ENCODE data around the gene ZBTB20. TPM values are rescaled to one million over a fixed set of nuclear protein-coding genes. Genes with fewer than 3 reads are reported as not detected.

The ZBTB20 gene
- total and polyA plus RNA-seq, 2 donors (not counting 1 experiment from before 2014, with no cell fraction given), result 4.0 to 22.5 TPM

DNA sequence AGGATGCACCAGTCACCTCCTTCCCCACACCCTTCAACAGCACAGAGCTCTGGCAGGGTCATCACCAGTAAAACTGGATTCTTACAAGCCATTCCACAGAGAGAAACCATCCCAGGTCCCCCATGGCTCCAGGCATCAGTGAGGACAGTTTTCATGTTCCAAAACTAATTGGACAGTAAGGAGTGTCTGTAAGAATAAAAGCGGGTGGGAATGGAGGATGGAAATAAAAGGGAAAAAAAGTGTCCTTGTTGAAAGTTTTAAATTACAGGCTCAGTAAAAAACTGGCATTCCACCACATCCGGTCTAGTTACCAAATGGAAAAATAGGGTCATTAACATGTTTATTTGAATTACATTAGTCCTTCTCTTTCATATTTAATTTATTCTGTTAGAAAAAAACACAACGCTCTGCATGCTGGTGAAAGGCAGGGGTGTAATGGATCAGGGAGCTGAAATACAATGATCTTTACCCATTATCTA, 735.9 kb downstream of the ZBTB20 start:
- no peaks in the 10 kb centered on the region for H3K9me3 ChIP-seq (ENCODE audit: control insufficient read depth, insufficient read depth, low read depth, low read length)
- peak overlapping the region; percentile 55 for H3K4me2 ChIP-seq (ENCODE audit: extremely low read depth, insufficient read depth, low read length)
- DNase-seq (ENCODE audit: low read depth in 2 of 2), result peak; percentile 44 to 82
- H3K4me1 ChIP-seq (ENCODE audit: control insufficient read depth, extremely low read depth, insufficient read depth, low read length), result peaks cover 32% of the 10 kb centered on the region
- peak overlapping the region; percentile 59 for H3K27ac ChIP-seq (ENCODE audit: insufficient read depth, low read length)
- H3K27me3 ChIP-seq (ENCODE audit: control insufficient read depth, insufficient read depth, low read length), result no peaks in the 10 kb centered on the region
- no peak overlapping the region for H3K4me3 ChIP-seq (replicated peaks in 1 of 4; ENCODE audit: control extremely low read depth in 1 of 4, insufficient read depth in 1 of 4, low read depth in 3 of 4, low read length in 4 of 4)
- H3K36me3 ChIP-seq (ENCODE audit: control insufficient read depth, insufficient read depth, low read length), result no peaks in the 10 kb centered on the region
- no peak overlapping the region for H3K9ac ChIP-seq (ENCODE audit: insufficient read depth, low read length)
- no peaks in the 10 kb centered on the region for H4K20me1 ChIP-seq (ENCODE audit: control insufficient read depth, extremely low read depth, insufficient read depth, low read length)
- no peaks in the 10 kb centered on the region for H3K79me2 ChIP-seq (ENCODE audit: control insufficient read depth, insufficient read depth, low read length)
- TF ChIP-seq, protein P1, sequence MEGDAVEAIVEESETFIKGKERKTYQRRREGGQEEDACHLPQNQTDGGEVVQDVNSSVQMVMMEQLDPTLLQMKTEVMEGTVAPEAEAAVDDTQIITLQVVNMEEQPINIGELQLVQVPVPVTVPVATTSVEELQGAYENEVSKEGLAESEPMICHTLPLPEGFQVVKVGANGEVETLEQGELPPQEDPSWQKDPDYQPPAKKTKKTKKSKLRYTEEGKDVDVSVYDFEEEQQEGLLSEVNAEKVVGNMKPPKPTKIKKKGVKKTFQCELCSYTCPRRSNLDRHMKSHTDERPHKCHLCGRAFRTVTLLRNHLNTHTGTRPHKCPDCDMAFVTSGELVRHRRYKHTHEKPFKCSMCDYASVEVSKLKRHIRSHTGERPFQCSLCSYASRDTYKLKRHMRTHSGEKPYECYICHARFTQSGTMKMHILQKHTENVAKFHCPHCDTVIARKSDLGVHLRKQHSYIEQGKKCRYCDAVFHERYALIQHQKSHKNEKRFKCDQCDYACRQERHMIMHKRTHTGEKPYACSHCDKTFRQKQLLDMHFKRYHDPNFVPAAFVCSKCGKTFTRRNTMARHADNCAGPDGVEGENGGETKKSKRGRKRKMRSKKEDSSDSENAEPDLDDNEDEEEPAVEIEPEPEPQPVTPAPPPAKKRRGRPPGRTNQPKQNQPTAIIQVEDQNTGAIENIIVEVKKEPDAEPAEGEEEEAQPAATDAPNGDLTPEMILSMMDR (conservative IDR thresholded peaks at IDR 0.05 in 1 of 2, IDR thresholded peaks at IDR 0.05 in 1 of 2; ENCODE audit: low read depth in 1 of 2, low read length in 2 of 2), result no peak
- TF ChIP-seq EZH2 (IDR thresholded peaks at IDR 0.05; ENCODE audit: low read length, missing control alignments), result no peak
- H2AFZ ChIP-seq (ENCODE audit: low read length), result peak overlapping the region; percentile 12

DNA sequence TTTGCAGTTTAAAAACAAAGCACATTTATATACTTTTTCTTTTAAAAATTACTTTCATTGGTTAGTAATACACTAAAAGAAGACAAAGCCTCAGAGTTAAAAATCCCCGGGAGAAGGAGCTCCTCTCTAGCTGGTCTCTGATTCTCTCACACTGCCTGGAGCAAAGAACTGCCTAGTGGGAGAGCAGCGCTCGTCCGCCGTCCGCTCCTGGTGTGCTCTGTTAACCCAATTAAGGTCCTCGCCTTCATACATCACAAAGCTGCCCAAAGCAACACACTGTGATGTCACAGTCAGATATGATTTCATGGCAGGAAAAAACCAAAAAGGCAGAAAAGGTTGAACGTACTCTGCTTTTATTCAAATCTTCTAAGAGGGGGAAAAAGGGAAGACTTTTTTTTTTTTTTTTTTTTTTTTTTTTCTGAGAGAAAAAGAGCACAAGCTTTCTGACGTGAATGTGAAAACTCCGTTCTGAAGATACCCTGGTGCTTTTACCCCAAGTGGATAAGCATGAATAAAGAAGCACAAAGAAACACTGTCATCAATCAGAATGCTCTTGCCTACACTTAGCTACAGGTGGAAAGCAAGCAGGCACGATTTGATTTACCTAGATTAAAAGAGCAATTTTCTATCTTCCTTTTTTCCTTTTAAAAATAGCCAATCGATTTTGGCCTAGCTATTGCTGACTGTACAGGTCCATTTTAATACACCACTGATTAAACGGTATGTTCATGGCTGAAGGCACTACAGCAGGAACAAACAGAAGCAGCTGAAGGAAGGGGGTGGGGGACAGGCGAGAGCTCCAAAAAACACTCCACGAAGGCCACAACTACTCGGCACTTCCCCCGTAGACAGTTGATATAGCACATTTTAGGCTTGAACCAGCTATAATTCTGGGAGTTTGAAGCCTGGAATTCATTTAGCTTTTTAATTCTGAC, 738.1 kb downstream of the ZBTB20 start:
- Histone ChIP-seq H3K4me3 (replicated peaks in 1 of 4; ENCODE audit: control extremely low read depth in 1 of 4, insufficient read depth in 1 of 4, low read depth in 3 of 4, low read length in 4 of 4) (peak overlapping the region in 1 of 4 experiments; percentile 21), H3K27me3 (ENCODE audit: control insufficient read depth, insufficient read depth, low read length) (no peaks in the 10 kb centered on the region), H4K20me1 (ENCODE audit: control insufficient read depth, extremely low read depth, insufficient read depth, low read length) (no peaks in the 10 kb centered on the region), H3K79me2 (ENCODE audit: control insufficient read depth, insufficient read depth, low read length) (no peaks in the 10 kb centered on the region), H3K36me3 (ENCODE audit: control insufficient read depth, insufficient read depth, low read length) (no peaks in the 10 kb centered on the region), H3K27ac (ENCODE audit: insufficient read depth, low read length) (peak overlapping the region; percentile 40), H2AFZ (ENCODE audit: low read length) (no peak overlapping the region), H3K9me3 (ENCODE audit: control insufficient read depth, insufficient read depth, low read depth, low read length) (no peaks in the 10 kb centered on the region), H3K4me1 (ENCODE audit: control insufficient read depth, extremely low read depth, insufficient read depth, low read length) (peaks cover 35% of the 10 kb centered on the region), H3K9ac (ENCODE audit: insufficient read depth, low read length) (no peak overlapping the region), H3K4me2 (ENCODE audit: extremely low read depth, insufficient read depth, low read length) (peak overlapping the region; percentile 73)
- no peak for TF ChIP-seq EZH2 (IDR thresholded peaks at IDR 0.05; ENCODE audit: low read length, missing control alignments)
- TF ChIP-seq, protein P1 (conservative IDR thresholded peaks at IDR 0.05 in 1 of 2, IDR thresholded peaks at IDR 0.05 in 1 of 2; ENCODE audit: low read depth in 1 of 2, low read length in 2 of 2), result no peak
- peak in 1 of 2 donors; percentile 42 for DNase-seq (ENCODE audit: low read depth in 2 of 2)

DNA sequence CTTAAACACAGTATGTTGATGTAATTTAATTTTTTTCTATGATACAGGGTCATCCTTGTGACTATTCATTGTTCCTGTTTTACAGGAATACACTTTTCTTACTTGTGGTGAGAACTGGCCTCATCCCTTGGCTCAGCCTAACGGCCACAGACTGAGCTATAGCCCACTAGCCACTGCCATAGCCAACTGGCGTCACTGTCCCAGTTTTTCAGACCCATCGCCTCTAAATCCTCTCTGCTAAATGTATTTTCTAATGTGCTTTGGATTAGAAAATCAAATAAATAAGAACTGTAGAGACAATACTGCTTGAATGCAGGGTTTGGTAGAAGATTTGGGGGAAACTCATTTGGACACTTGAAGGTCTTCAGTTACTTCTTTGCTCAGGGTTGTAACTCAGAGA, 740.2 kb downstream of the ZBTB20 start:
- no peaks in the 10 kb centered on the region for H4K20me1 ChIP-seq (ENCODE audit: control insufficient read depth, extremely low read depth, insufficient read depth, low read length)
- no peak overlapping the region for H3K27ac ChIP-seq (ENCODE audit: insufficient read depth, low read length)
- H3K4me1 ChIP-seq (ENCODE audit: control insufficient read depth, extremely low read depth, insufficient read depth, low read length), result peaks cover 20% of the 10 kb centered on the region
- TF ChIP-seq, protein P1 (conservative IDR thresholded peaks at IDR 0.05 in 1 of 2, IDR thresholded peaks at IDR 0.05 in 1 of 2; ENCODE audit: low read depth in 1 of 2, low read length in 2 of 2), result no peak
- TF ChIP-seq EZH2 (IDR thresholded peaks at IDR 0.05; ENCODE audit: low read length, missing control alignments), result no peak
- H3K4me3 ChIP-seq (replicated peaks in 1 of 4; ENCODE audit: control extremely low read depth in 1 of 4, insufficient read depth in 1 of 4, low read depth in 3 of 4, low read length in 4 of 4), result no peak overlapping the region
- no peak overlapping the region for H3K9ac ChIP-seq (ENCODE audit: insufficient read depth, low read length)
- no peaks in the 10 kb centered on the region for H3K36me3 ChIP-seq (ENCODE audit: control insufficient read depth, insufficient read depth, low read length)
- H3K4me2 ChIP-seq (ENCODE audit: extremely low read depth, insufficient read depth, low read length), result no peak overlapping the region
- no peak for DNase-seq (ENCODE audit: low read depth in 2 of 2)
- H2AFZ ChIP-seq (ENCODE audit: low read length), result no peak overlapping the region
- H3K9me3 ChIP-seq (ENCODE audit: control insufficient read depth, insufficient read depth, low read depth, low read length), result no peaks in the 10 kb centered on the region
- H3K79me2 ChIP-seq (ENCODE audit: control insufficient read depth, insufficient read depth, low read length), result no peaks in the 10 kb centered on the region
- no peaks in the 10 kb centered on the region for H3K27me3 ChIP-seq (ENCODE audit: control insufficient read depth, insufficient read depth, low read length)
